HG02938 (cell line): ENCODE measurements around the gene LPAR1.
A peak's percentile ranks its signal among the peaks of the same experiment; 100 is the strongest.

Experiments
- ATAC-seq: cut with Tn5 transposase; IDR thresholded peaks from one replicate; pipeline ENCODE4 v1.9.1; 2021; ENCODE audit warnings: mild to moderate bottlenecking, moderate library complexity; ENCODE audit not compliant: unreplicated experiment

LPAR1 gene

GRCh38 chr9:110960288-110960687, 78.0 kb downstream of the LPAR1 start:
- no peak for ATAC-seq

- ATAC-seq = no peak
These were observed 79.4 kb downstream of the LPAR1 start for GRCh38 chr9:110958847-110959246.

- ATAC-seq = peak; percentile 71
These were observed 83.4 kb downstream of the LPAR1 start for GRCh38 chr9:110954822-110955291.

- ATAC-seq = no peak
These were observed 85.8 kb downstream of the LPAR1 start for GRCh38 chr9:110952540-110952859.

GRCh38 chr9:110951805-110952539, 86.3 kb downstream of the LPAR1 start:
- no peak for ATAC-seq

- ATAC-seq = no peak
These were observed 88.1 kb downstream of the LPAR1 start for GRCh38 chr9:110950041-110950645.

GRCh38 chr9:110949081-110949480, 89.2 kb downstream of the LPAR1 start:
- ATAC-seq = no peak

GRCh38 chr9:110947491-110948044, 90.7 kb downstream of the LPAR1 start:
- no peak for ATAC-seq

GRCh38 chr9:110942522-110942921, 95.7 kb downstream of the LPAR1 start:
- no peak for ATAC-seq

- ATAC-seq = no peak
These were observed 97.2 kb downstream of the LPAR1 start for GRCh38 chr9:110940951-110941557.

GRCh38 chr9:110939573-110939972, 98.7 kb downstream of the LPAR1 start:
- no peak for ATAC-seq

GRCh38 chr9:110939047-110939446, 99.2 kb downstream of the LPAR1 start:
- ATAC-seq = no peak

- no peak for ATAC-seq
These were observed 100.0 kb downstream of the LPAR1 start for GRCh38 chr9:110938242-110938641.

- no peak for ATAC-seq
These were observed 101.4 kb downstream of the LPAR1 start for GRCh38 chr9:110936719-110937452.

GRCh38 chr9:110936237-110936636, 102.0 kb downstream of the LPAR1 start:
- no peak for ATAC-seq

GRCh38 chr9:110935829-110936228, 102.4 kb downstream of the LPAR1 start:
- ATAC-seq = no peak

GRCh38 chr9:110933350-110934001, 104.8 kb downstream of the LPAR1 start:
- peak; percentile 83 for ATAC-seq

- ATAC-seq = no peak
These were observed 105.4 kb downstream of the LPAR1 start for GRCh38 chr9:110932863-110933262.

- ATAC-seq = no peak
These were observed 109.7 kb downstream of the LPAR1 start for GRCh38 chr9:110928599-110928998.

GRCh38 chr9:110926828-110927487, 111.3 kb downstream of the LPAR1 start:
- no peak for ATAC-seq
